AG09319 (cell line): ENCODE measurements around the gene TES.
"Not testable (repeated sequence)": the region's sequence is repeated elsewhere in the genome, so short reads cannot be mapped to it uniquely, and the experiment has no call there.

Experiments
- DNase-seq: peaks from one replicate; pipeline ENCODE4 v3.0.0-alpha.2; 2010; ENCODE audit warnings: low read depth; ENCODE audit errors: extremely low read depth
- TF ChIP-seq, protein P1 (sequence below): IDR thresholded peaks from 2 replicates; pipeline ENCODE4 v1.5.1; 2011; ENCODE audit warnings: low read depth, mild to moderate bottlenecking, inconsistent platforms, low read length, moderate library complexity

TES gene

DNA sequence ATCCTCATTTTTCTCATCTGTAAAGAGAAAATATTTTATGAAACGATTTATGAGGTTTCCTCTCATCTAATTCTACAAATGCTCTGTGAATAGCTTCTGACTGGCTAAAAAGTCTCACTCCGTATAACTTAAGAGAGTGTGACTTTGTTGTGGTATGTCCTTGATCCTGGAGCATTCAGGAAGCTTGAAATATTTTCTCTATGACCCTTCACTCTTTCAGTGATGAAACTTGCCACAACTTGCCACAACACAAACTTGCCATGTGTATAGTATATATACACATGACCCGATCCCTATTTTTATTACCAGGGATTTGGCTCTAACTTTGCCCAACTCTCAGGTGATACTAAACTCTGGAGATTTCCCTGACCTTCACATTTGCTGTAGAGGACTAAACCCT is 74.1 kb downstream of the TES start:
- DNase-seq, result no peak
- TF ChIP-seq, protein P1, sequence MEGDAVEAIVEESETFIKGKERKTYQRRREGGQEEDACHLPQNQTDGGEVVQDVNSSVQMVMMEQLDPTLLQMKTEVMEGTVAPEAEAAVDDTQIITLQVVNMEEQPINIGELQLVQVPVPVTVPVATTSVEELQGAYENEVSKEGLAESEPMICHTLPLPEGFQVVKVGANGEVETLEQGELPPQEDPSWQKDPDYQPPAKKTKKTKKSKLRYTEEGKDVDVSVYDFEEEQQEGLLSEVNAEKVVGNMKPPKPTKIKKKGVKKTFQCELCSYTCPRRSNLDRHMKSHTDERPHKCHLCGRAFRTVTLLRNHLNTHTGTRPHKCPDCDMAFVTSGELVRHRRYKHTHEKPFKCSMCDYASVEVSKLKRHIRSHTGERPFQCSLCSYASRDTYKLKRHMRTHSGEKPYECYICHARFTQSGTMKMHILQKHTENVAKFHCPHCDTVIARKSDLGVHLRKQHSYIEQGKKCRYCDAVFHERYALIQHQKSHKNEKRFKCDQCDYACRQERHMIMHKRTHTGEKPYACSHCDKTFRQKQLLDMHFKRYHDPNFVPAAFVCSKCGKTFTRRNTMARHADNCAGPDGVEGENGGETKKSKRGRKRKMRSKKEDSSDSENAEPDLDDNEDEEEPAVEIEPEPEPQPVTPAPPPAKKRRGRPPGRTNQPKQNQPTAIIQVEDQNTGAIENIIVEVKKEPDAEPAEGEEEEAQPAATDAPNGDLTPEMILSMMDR, result no peak

DNA sequence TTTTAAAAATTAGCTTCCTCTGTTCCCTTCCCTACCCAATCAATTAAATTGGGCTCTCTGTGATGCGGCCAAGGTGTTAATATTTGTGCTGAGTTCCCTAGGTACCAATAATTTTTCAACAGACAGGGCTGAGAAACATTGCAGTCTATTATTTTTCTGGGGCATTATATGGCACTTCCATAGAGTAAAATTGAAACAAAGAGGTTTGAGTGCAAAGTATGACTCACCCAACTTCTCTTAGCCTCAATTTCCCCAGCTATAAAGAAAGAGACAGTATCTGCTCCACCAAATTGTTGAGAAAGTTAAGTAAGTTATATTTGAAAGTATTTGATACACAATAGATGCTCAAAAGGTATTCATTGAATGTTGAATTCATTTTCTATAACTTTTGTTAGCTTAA is 74.9 kb downstream of the TES start:
- TF ChIP-seq, protein P1, result no peak
- DNase-seq, result no peak

DNA sequence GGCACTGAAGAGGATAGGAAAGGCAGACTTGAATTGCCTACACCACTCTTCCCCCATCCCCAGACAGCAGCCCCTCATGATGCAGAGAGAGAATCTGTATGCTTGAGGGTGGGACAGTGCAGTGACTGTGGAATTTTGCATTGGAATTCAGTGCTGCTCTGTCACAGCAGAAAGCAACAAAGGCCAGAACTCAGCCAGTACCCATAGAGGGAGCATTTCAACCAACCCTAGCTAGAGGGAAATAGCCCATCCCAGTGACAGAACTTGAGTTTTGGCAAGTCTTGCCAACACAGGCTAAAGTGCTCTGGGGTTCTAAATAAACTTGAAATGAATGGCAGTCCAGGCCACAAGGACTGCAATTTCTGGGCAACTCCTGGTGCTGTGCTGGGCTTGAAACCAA is 80.4 kb downstream of the TES start:
- TF ChIP-seq, protein P1, result no peak; the same call in none of the 2 replicates
- DNase-seq, result no peak

DNA sequence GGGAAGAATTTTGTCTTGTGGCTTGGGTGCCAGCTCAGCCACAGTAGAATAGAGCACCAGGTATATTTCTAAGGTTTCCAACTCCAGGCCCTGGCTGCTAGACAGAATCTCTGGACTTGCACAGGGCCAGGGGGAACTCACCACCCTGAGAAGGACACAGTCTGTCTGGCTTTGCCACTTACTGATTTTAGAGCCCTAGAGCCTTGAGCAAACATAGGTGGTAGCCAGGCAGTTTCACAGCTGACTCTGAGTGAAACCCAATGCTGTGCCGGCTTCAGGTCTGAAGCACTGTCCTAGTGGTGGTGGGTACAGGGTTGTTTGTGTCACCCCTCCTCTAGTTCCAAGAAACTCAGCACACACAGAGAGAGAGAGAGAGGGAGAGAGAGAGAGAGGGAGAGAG is 81.6 kb downstream of the TES start:
- TF ChIP-seq, protein P1, result no peak
- no peak for DNase-seq

DNA sequence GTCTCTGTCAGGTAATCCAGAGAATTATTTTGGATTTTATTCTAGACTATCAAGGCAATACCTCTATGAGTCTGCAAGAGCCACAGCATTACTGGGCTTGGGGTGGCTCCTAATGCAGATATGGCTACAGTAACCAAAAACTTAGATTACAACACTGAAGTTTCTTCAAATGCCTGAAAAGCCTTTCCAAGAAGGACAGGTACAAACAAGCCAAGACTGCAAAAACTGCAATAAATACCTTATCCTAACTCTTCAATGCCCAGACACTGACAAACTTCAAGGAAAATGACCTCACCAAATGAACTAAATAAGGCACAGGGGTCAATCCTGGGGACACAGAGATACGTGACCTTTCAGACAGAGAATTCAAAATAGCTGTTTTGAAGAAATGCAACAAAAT is 82.0 kb downstream of the TES start:
- DNase-seq, result no peak
- TF ChIP-seq, protein P1, result no peak

DNA sequence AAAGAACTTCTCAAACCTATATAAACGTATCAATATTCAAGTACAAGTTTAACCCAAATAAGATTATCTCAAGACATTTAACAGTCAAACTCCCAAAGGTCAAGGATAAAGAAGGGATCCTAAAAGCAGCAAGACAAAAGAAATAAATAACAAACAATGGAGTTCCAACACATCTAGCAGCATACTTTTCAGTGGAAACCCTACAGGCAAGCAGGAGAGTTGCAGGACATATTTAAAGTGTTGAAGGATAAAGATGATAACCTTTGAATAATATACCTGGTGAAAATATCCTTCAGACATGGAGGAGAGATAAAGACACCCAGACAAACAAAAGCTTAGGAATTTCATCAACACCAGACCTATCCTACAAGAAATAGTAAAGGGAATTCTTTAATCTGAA is 82.8 kb downstream of the TES start:
- DNase-seq, result no peak
- TF ChIP-seq, protein P1, result no peak

DNA sequence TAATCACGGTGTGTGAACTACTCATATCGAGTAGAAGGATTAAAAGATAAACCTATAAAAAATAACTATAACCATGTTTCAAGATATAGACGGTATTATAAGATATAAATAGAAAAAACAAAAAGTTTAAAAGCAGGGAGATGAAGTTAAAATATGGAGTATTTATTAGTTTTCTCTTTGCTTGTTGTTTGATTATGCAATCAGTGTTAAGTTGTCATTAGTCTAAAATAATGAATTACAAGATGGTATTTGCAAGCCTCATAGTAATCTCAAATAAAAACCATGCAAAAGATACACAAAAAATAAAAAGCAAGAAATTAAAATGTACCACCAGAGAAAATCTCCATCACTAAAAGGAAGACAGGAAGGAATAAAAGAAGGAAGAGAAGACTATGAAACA is 83.3 kb downstream of the TES start:
- TF ChIP-seq, protein P1, result no peak
- DNase-seq, result no peak

DNA sequence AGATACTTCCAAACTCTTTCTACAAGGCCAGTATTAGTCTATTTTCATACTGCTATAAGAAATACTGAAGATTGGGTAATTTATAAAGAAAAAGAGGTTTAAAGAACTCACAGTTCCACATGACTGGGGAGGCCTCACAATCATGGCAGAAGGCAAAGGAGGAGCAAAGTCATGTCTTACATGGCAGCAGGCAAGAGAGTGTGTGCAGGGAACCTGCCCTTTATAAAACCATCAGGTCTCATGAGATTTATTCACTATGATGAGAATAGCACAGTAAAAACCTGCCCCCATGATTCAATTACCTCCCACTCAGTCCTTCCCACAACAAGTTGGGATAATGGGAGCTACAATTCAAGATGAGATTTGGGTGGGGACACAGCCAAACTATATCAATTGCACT is 85.6 kb downstream of the TES start:
- not testable (repeated sequence) for DNase-seq
